ENCODE results near the gene TRIM26. TPM values are rescaled to one million over a fixed set of nuclear protein-coding genes. Genes with fewer than 3 reads are reported as not detected.
A peak's percentile ranks its signal among the peaks of the same experiment; 100 is the strongest.

The TRIM26 gene
- total RNA-seq, 2 experiments from 2014 or later, result 42.1 to 44.1 TPM

DNA sequence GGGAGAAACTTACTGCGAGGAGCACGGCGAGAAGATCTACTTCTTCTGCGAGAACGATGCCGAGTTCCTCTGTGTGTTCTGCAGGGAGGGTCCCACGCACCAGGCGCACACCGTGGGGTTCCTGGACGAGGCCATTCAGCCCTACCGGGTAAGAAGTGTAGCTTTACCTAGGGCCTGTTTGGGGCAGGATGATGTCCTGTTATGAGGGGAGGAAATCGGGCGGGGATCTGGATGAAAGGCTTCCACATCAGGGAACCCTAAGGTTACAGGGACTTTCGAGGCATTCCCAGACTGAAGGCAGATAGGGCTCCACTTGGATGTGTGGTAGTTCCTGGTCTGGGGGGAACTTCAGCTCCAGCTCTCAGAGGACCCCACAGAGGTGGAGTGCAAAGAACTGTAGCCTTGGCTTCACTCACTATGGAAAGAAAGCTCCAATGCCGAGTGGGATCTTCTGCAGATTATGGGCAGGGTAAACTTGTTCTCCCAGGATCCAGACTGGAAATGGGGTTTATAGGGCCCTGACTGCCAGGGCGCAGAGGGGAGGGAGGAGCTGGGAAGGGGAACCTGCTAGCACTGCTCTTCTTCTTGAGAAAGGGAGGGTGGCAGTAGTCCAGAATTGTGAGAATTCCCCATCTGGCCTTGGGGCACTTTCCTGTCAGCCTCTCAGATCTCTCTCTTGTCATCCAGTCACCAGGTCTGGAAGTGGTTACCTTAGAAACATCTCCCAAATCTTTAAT is 49.1 kb downstream of the TRIM26 start:
- CTCF ChIA-PET, result no interaction called here

GRCh38 chr6:30163090-30163917 is 49.9 kb downstream of the TRIM26 start, which contains the start of gene TRIM15:
Gene TRIM15 (plus strand): TSS chr6:30163546. CDS start chr6:30163685, 139 bp downstream.
- Mint-ChIP-seq H3K4me3 (no peak within 1 kb of the TSS), H3K36me3 (ENCODE audit: low read depth) (no peaks in the 10 kb centered on the region), H3K27ac (no peak within 1 kb of the TSS), H3K27me3 (peaks cover 27% of the 10 kb centered on the region), H3K9me3 (no peaks in the 10 kb centered on the region), H3K4me1 (ENCODE audit: low read depth) (peaks cover 4% of the 10 kb centered on the region)
- intact Hi-C loops (cut with DNase I, micrococcal nuclease), result no loop called here
- Histone ChIP-seq H3K4me3 (ENCODE audit: low read length) (no peak within 1 kb of the TSS), H3K9me3 (ENCODE audit: control insufficient read depth in 1 of 2, insufficient read depth in 1 of 2, low read length in 2 of 2) (no peaks in the 10 kb centered on the region), H3K36me3 (ENCODE audit: insufficient read depth, low read length) (no peaks in the 10 kb centered on the region), H3K27me3 (ENCODE audit: control insufficient read depth in 1 of 2, insufficient read depth in 2 of 2, low read length in 2 of 2) (peaks cover 0 to 7% of the 10 kb centered on the region in 2 experiments), H3K27ac (ENCODE audit: low read depth in 1 of 2, low read length in 2 of 2) (no peak within 1 kb of the TSS), H3K4me1 (ENCODE audit: insufficient read depth, low read length) (peaks cover 8% of the 10 kb centered on the region)
- TF ChIP-seq, protein P1, sequence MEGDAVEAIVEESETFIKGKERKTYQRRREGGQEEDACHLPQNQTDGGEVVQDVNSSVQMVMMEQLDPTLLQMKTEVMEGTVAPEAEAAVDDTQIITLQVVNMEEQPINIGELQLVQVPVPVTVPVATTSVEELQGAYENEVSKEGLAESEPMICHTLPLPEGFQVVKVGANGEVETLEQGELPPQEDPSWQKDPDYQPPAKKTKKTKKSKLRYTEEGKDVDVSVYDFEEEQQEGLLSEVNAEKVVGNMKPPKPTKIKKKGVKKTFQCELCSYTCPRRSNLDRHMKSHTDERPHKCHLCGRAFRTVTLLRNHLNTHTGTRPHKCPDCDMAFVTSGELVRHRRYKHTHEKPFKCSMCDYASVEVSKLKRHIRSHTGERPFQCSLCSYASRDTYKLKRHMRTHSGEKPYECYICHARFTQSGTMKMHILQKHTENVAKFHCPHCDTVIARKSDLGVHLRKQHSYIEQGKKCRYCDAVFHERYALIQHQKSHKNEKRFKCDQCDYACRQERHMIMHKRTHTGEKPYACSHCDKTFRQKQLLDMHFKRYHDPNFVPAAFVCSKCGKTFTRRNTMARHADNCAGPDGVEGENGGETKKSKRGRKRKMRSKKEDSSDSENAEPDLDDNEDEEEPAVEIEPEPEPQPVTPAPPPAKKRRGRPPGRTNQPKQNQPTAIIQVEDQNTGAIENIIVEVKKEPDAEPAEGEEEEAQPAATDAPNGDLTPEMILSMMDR (IDR thresholded peaks at IDR 0.05), result no peak
- DNase-seq, result peak in 4 of 14 experiments; percentile 10 to 55 (median 32)
- CTCF ChIA-PET, result no interaction called here
- no peak for ATAC-seq (ENCODE audit: poor library complexity)
- POLR2A ChIA-PET, result no interaction called here

More for the DNA sequence above, 49.1 kb downstream of the TRIM26 start:
- no peak overlapping the region for H3K27ac Mint-ChIP-seq
- Histone ChIP-seq H3K27ac (ENCODE audit: low read depth in 1 of 2, low read length in 2 of 2) (no peak overlapping the region), H3K4me1 (ENCODE audit: insufficient read depth, low read length) (peaks cover 8% of the 10 kb centered on the region), H3K9me3 (ENCODE audit: control insufficient read depth in 1 of 2, insufficient read depth in 1 of 2, low read length in 2 of 2) (no peaks in the 10 kb centered on the region), H3K36me3 (ENCODE audit: insufficient read depth, low read length) (no peaks in the 10 kb centered on the region), H3K4me3 (ENCODE audit: low read length) (no peak overlapping the region), H3K27me3 (ENCODE audit: control insufficient read depth in 1 of 2, insufficient read depth in 2 of 2, low read length in 2 of 2) (peaks cover 0 to 7% of the 10 kb centered on the region in 2 experiments)
- peaks cover 4% of the 10 kb centered on the region for H3K4me1 Mint-ChIP-seq (ENCODE audit: low read depth)
- POLR2A ChIA-PET, result interaction anchor here (0.7 kb wide), 1 partner anchor 19 kb away, joined by 5 read pairs; no protein-coding TSS in a partner anchor
- peaks cover 27% of the 10 kb centered on the region for H3K27me3 Mint-ChIP-seq
- ATAC-seq (ENCODE audit: poor library complexity), result no peak
- H3K9me3 Mint-ChIP-seq, result no peaks in the 10 kb centered on the region
- TF ChIP-seq, protein P1 (IDR thresholded peaks at IDR 0.05), result no peak
- intact Hi-C loops (cut with DNase I, micrococcal nuclease), result no loop called here
- no peak for DNase-seq
- H3K36me3 Mint-ChIP-seq (ENCODE audit: low read depth), result no peaks in the 10 kb centered on the region
- no peak overlapping the region for H3K4me3 Mint-ChIP-seq

- H3K9me3 Mint-ChIP-seq, result no peaks in the 10 kb centered on the region
- TF ChIP-seq, protein P1 (IDR thresholded peaks at IDR 0.05), result no peak
- no peak overlapping the region for H3K4me3 Mint-ChIP-seq
- Histone ChIP-seq H3K27ac (ENCODE audit: low read depth in 1 of 2, low read length in 2 of 2) (no peak overlapping the region), H3K4me3 (ENCODE audit: low read length) (no peak overlapping the region), H3K4me1 (ENCODE audit: insufficient read depth, low read length) (peaks cover 8% of the 10 kb centered on the region), H3K36me3 (ENCODE audit: insufficient read depth, low read length) (no peaks in the 10 kb centered on the region), H3K27me3 (ENCODE audit: control insufficient read depth in 1 of 2, insufficient read depth in 2 of 2, low read length in 2 of 2) (peaks cover 0 to 7% of the 10 kb centered on the region in 2 experiments), H3K9me3 (ENCODE audit: control insufficient read depth in 1 of 2, insufficient read depth in 1 of 2, low read length in 2 of 2) (no peaks in the 10 kb centered on the region)
- no peak for DNase-seq
- H3K27me3 Mint-ChIP-seq, result peaks cover 25% of the 10 kb centered on the region
- H3K27ac Mint-ChIP-seq, result no peak overlapping the region
- POLR2A ChIA-PET, result no interaction called here
- CTCF ChIA-PET, result no interaction called here
- intact Hi-C loops (cut with DNase I, micrococcal nuclease), result no loop called here
- no peak for ATAC-seq (ENCODE audit: poor library complexity)
- H3K4me1 Mint-ChIP-seq (ENCODE audit: low read depth), result peaks cover 4% of the 10 kb centered on the region
- H3K36me3 Mint-ChIP-seq (ENCODE audit: low read depth), result no peaks in the 10 kb centered on the region
Measured at GRCh38 chr6:30162265-30163089, 50.7 kb downstream of the TRIM26 start.

Data from CD4-positive, alpha-beta T cell (primary cell).